IMR-90 (cell line): ENCODE data around the gene EDDM13.

Experiments used
- CEBPB ChIP-seq: IDR thresholded peaks from 2 replicates; pipeline ENCODE4 v1.6.1; 2012; ENCODE audit warnings: low read depth, low read length, improper control_type of control experiment
- FOS ChIP-seq: fragments of 150-350 bp; IDR thresholded peaks from 2 replicates; pipeline ENCODE4 v1.6.1; 2016; ENCODE audit warnings: low read depth, low read length
- RAD21 ChIP-seq: IDR thresholded peaks from 2 replicates; pipeline ENCODE4 v1.6.1; 2012; ENCODE audit warnings: low read length, improper control_type of control experiment
- SMC3 ChIP-seq: fragments of 150-350 bp; IDR thresholded peaks from 2 replicates; pipeline ENCODE4 v1.6.1; 2016; ENCODE audit warnings: low read depth, mild to moderate bottlenecking, antibody characterized with exemption, low read length, moderate library complexity
- TF ChIP-seq, protein P1 (sequence below): conservative IDR thresholded peaks from 2 replicates; pipeline ENCODE4 v1.5.1; 2012; ENCODE audit warnings: mild to moderate bottlenecking, low read depth, low read length, improper control_type of control experiment

- no peak for TF ChIP-seq FOS
- TF ChIP-seq, protein P1, sequence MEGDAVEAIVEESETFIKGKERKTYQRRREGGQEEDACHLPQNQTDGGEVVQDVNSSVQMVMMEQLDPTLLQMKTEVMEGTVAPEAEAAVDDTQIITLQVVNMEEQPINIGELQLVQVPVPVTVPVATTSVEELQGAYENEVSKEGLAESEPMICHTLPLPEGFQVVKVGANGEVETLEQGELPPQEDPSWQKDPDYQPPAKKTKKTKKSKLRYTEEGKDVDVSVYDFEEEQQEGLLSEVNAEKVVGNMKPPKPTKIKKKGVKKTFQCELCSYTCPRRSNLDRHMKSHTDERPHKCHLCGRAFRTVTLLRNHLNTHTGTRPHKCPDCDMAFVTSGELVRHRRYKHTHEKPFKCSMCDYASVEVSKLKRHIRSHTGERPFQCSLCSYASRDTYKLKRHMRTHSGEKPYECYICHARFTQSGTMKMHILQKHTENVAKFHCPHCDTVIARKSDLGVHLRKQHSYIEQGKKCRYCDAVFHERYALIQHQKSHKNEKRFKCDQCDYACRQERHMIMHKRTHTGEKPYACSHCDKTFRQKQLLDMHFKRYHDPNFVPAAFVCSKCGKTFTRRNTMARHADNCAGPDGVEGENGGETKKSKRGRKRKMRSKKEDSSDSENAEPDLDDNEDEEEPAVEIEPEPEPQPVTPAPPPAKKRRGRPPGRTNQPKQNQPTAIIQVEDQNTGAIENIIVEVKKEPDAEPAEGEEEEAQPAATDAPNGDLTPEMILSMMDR, result no peak
- TF ChIP-seq RAD21, result no peak
- no peak for TF ChIP-seq SMC3
- no peak for TF ChIP-seq CEBPB
Measured at GRCh38 chr19:56266051-56266450, 6.5 kb upstream of the EDDM13 start.
